Activated CD8-positive, alpha-beta T cell treated with anti-CD3 and anti-CD28 coated beads for 36 hours (primary cell): ENCODE results near the gene NELFA. TPM values are rescaled to one million over a fixed set of nuclear protein-coding genes. Genes with fewer than 3 reads are reported as not detected.

Source experiments
- ATAC-seq: fragments of 200-7000 bp; cut with Tn5 transposase; one replicate; pipeline ENCODE4 v1.10.0; 2021; ENCODE audit warnings: mild to moderate bottlenecking, moderate library complexity
- CTCF ChIA-PET: fragments of 350-600 bp; sonication (Branson Sonifier 250); formaldehyde crosslinking; loops from one replicate; lab custom pipeline; 2021; ENCODE audit warnings: antibody characterized with exemption; lab: Charles Lee
- POLR2A ChIA-PET: fragments of 350-600 bp; sonication (Branson Sonifier 250); formaldehyde crosslinking; loops from one replicate; lab custom pipeline; 2021; ENCODE audit warnings: antibody characterized with exemption; lab: Charles Lee
- DNase-seq: peaks from one replicate; pipeline ENCODE4 v3.0.0-alpha.2; 2020
- H3K27ac Mint-ChIP-seq: one replicate; pipeline ENCODE4 v1.8.0; 2021; ENCODE audit warnings: mild to moderate bottlenecking, mixed read lengths
- H3K27me3 Mint-ChIP-seq: one replicate; pipeline ENCODE4 v1.8.0; 2021; ENCODE audit warnings: mixed read lengths
- H3K36me3 Mint-ChIP-seq: one replicate; pipeline ENCODE4 v1.8.0; 2021; ENCODE audit warnings: low read depth, mixed read lengths
- H3K4me1 Mint-ChIP-seq: one replicate; pipeline ENCODE4 v1.8.0; 2021; ENCODE audit warnings: low read depth, mixed read lengths
- H3K4me3 Mint-ChIP-seq: one replicate; pipeline ENCODE4 v1.8.0; 2021; ENCODE audit warnings: mild to moderate bottlenecking, moderate library complexity, mixed read lengths
- H3K9me3 Mint-ChIP-seq: one replicate; pipeline ENCODE4 v1.8.0; 2021; ENCODE audit warnings: mixed read lengths
- intact Hi-C: fragments of 100-400 bp; cut with micrococcal nuclease; formaldehyde crosslinking; loops from one replicate; pipeline ENCODE4 v1.10.0; 2022
- total RNA-seq, 2 experiments: library from RNA; stranded (reverse); gene quantifications; one replicate each; pipeline ENCODE4 v1.2.3, GENCODE V29; 2021
- TF ChIP-seq, protein P1 (sequence below): fragments of 200-600 bp; IDR thresholded peaks from one replicate; pipeline ENCODE4 v1.8.0; 2022; ENCODE audit warnings: antibody characterized with exemption, mild to moderate bottlenecking

Gene NELFA
- total RNA-seq, 2 experiments from 2014 or later: 43.9 to 46.3 TPM

DNA sequence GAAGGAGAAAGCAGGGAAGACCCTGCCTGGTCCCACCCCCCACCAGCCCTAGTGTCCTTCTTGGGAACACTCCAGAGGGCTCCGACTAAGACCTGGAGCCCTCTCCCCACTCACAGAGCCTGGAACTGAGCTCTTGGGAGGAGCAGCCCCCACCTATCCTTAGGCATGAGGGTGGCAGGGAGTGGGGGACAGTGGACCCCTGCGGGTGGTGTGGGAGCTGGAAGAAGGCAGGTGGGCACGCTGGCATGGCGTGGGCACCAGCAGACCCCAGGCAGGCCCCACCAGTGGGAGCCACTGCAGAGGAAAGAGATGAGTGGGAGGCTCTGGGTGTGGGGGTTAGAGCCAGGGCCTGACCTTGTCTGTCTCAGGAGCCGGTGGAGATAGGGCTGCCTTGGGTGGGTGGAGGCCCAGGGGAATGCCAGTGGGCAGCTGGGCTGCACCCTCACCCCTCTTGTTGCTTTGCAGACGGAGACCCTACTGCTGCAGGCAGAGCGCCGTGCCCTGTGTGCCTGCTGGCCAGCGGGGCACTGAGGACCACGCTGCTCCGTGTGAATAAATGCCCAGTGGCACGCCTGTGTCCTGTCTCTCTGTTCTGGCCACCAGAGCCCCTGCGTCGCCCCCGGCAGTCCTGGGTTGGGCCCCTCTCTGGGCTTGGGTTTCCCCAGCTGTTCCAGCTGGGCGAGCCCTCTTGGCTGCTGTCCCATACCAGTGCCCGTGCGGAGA lies 34.8 kb upstream of the NELFA start:
- peaks cover 17% of the 10 kb centered on the region for H3K27me3 Mint-ChIP-seq
- H3K36me3 Mint-ChIP-seq: no peaks in the 10 kb centered on the region
- intact Hi-C loops: no loop called here
- no peak for DNase-seq
- TF ChIP-seq, protein P1, sequence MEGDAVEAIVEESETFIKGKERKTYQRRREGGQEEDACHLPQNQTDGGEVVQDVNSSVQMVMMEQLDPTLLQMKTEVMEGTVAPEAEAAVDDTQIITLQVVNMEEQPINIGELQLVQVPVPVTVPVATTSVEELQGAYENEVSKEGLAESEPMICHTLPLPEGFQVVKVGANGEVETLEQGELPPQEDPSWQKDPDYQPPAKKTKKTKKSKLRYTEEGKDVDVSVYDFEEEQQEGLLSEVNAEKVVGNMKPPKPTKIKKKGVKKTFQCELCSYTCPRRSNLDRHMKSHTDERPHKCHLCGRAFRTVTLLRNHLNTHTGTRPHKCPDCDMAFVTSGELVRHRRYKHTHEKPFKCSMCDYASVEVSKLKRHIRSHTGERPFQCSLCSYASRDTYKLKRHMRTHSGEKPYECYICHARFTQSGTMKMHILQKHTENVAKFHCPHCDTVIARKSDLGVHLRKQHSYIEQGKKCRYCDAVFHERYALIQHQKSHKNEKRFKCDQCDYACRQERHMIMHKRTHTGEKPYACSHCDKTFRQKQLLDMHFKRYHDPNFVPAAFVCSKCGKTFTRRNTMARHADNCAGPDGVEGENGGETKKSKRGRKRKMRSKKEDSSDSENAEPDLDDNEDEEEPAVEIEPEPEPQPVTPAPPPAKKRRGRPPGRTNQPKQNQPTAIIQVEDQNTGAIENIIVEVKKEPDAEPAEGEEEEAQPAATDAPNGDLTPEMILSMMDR: no peak
- H3K4me1 Mint-ChIP-seq: no peaks in the 10 kb centered on the region
- ATAC-seq: no peak
- H3K4me3 Mint-ChIP-seq: no peak overlapping the region
- ChIA-PET POLR2A (interaction anchor here (1.0 kb wide), 1 partner anchor 34 kb away, joined by 3 read pairs; no protein-coding TSS in a partner anchor), CTCF (no interaction called here)
- H3K9me3 Mint-ChIP-seq: no peaks in the 10 kb centered on the region
- no peak overlapping the region for H3K27ac Mint-ChIP-seq

DNA sequence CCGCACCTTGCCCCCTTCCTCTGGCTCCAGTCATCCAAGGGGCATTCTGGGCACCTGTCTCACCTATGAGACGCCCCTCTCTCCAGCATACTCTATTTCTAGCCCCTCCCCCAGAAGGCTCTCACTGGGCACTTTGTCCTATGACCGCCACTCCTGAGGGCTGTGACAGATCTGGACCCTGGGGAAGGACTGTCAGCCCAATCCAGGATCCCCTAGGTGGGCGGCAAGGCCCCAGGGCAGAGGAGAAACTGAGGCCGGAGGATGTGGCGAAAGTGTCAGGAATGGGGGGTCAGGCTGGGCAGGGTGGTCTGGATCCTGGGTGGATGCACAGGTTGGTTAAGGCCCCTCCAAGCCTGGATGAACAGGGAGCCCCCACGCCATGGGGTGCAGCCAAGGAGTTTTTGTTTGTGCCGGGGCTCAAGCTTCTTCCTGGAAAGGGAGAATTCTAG lies 34.2 kb upstream of the NELFA start:
- ChIA-PET CTCF (no interaction called here), POLR2A (interaction anchor here (1.0 kb wide), 1 partner anchor 34 kb away, joined by 3 read pairs; no protein-coding TSS in a partner anchor)
- Mint-ChIP-seq H3K4me1 (no peaks in the 10 kb centered on the region), H3K27ac (no peak overlapping the region), H3K4me3 (peak overlapping the region; percentile 66), H3K9me3 (no peaks in the 10 kb centered on the region), H3K36me3 (no peaks in the 10 kb centered on the region), H3K27me3 (peaks cover 15% of the 10 kb centered on the region)
- TF ChIP-seq, protein P1: no peak
- intact Hi-C loops: no loop called here
- DNase-seq (no peak), ATAC-seq (no peak)

DNA sequence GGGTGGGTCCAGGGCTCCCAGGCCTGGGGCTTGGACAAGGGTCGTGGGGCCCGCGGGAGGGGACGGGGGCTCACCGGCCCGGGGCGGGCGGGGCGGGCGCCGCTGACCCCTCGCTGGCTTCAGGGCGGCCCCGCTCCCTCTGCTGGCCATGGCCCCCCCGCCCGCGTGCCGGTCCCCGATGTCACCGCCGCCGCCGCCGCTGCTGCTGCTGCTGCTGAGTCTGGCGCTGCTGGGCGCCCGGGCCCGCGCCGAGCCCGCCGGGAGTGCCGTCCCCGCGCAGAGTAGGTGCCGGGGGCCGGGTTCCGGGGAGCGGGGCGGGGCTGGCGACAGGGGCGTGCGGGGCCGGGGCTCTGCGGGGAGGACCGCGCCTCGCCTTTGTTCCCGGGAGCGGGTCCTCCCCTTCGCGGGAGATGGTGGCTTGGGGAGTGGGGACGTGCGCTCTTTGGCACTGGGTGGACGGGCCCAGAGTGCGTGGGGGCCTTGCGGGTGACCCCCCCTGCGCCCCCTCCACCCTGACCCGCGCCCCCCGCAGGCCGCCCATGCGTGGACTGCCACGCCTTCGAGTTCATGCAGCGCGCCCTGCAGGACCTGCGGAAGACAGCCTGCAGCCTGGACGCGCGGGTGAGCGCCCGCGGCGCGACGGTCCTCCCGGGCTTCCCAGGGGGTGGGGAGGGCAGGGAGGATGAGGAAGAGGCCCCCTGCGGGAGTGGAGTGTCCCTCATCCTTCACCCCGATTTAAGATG lies 33.6 kb upstream of the NELFA start:
- ChIA-PET CTCF (interaction anchor here (1.2 kb wide), 1 partner anchor 33 kb away, joined by 3 read pairs; no protein-coding TSS in a partner anchor), POLR2A (interaction anchor here (1.0 kb wide), 1 partner anchor 33 kb away, joined by 3 read pairs; no protein-coding TSS in a partner anchor)
- peak; percentile 46 for DNase-seq
- Mint-ChIP-seq H3K27ac (no peak overlapping the region), H3K27me3 (peaks cover 15% of the 10 kb centered on the region), H3K4me1 (no peaks in the 10 kb centered on the region), H3K4me3 (peak overlapping the region; percentile 74), H3K36me3 (no peaks in the 10 kb centered on the region), H3K9me3 (no peaks in the 10 kb centered on the region)
- ATAC-seq: peak; percentile 56
- intact Hi-C loops: no loop called here
- TF ChIP-seq, protein P1: no peak

GRCh38 chr4:2041239-2042130 lies 32.7 kb upstream of the NELFA start:
- intact Hi-C loops: no loop called here
- DNase-seq: peak; percentile 89
- H3K27ac Mint-ChIP-seq: no peak overlapping the region
- no peaks in the 10 kb centered on the region for H3K36me3 Mint-ChIP-seq
- no peaks in the 10 kb centered on the region for H3K4me1 Mint-ChIP-seq
- ATAC-seq: peak; percentile 86
- no peaks in the 10 kb centered on the region for H3K9me3 Mint-ChIP-seq
- TF ChIP-seq, protein P1: no peak
- H3K4me3 Mint-ChIP-seq: peak overlapping the region; percentile 74
- peaks cover 23% of the 10 kb centered on the region for H3K27me3 Mint-ChIP-seq
- POLR2A ChIA-PET: interaction anchor here (1.1 kb wide), 1 partner anchor 171 kb away, joined by 3 read pairs; the partner anchor contains the start of gene NSD2
- CTCF ChIA-PET: interaction anchor here (1.2 kb wide), 1 partner anchor 32 kb away, joined by 3 read pairs; no protein-coding TSS in a partner anchor
